ENCODE results near the gene TRPT1. TPM values are rescaled to one million over a fixed set of nuclear protein-coding genes. Genes with fewer than 3 reads are reported as not detected.

TRPT1 gene
- total RNA-seq, 2 experiments from 2014 or later = 11.3 to 11.5 TPM

GRCh38 chr11:64230171-64230984 is 4.4 kb upstream of the TRPT1 start, which contains the start of gene DNAJC4:
DNAJC4 (plus strand) TSS chr11:64230548; CDS start chr11:64230855, 307 bp downstream.
- peak within 1 kb of the TSS; percentile 91 for H3K4me3 ChIP-seq (ENCODE audit: low read length)
- intact Hi-C loops (cut with DNase I, micrococcal nuclease) = loop anchor here (1.0 to 5.0 kb wide), 3 partner anchors 11 to 43 kb away; partner anchors contain the start of genes FKBP2 (in 2 of the 2) and STIP1 (in 1 of the 2)

GRCh38 chr11:64229744-64230170 is 3.8 kb upstream of the TRPT1 start:
- DNase-seq (no peak), ATAC-seq (ENCODE audit: poor library complexity) (no peak)
- H3K27ac Mint-ChIP-seq = peak overlapping the region; percentile 94
- Histone ChIP-seq H3K4me1 (ENCODE audit: insufficient read depth, low read length) (peaks cover 80% of the 10 kb centered on the region), H3K9me3 (ENCODE audit: control insufficient read depth in 1 of 2, insufficient read depth in 1 of 2, low read length in 2 of 2) (no peaks in the 10 kb centered on the region), H3K4me3 (ENCODE audit: low read length) (peak overlapping the region; percentile 91), H3K27me3 (ENCODE audit: control insufficient read depth in 1 of 2, insufficient read depth in 2 of 2, low read length in 2 of 2) (no peaks in the 10 kb centered on the region), H3K27ac (ENCODE audit: low read depth in 1 of 2, low read length in 2 of 2) (peak overlapping the region; percentile 82 to 91), H3K36me3 (ENCODE audit: insufficient read depth, low read length) (peaks cover 3% of the 10 kb centered on the region)
- H3K4me1 Mint-ChIP-seq (ENCODE audit: low read depth) = peaks cover 63% of the 10 kb centered on the region
- peak overlapping the region; percentile 95 for H3K4me3 Mint-ChIP-seq
- intact Hi-C loops (cut with DNase I, micrococcal nuclease) = loop anchor here (1.0 to 5.0 kb wide), 3 partner anchors 12 to 43 kb away; partner anchors contain the start of genes FKBP2 (in 2 of the 2) and STIP1 (in 1 of the 2)
- no peaks in the 10 kb centered on the region for H3K27me3 Mint-ChIP-seq
- H3K9me3 Mint-ChIP-seq = no peaks in the 10 kb centered on the region
- H3K36me3 Mint-ChIP-seq (ENCODE audit: low read depth) = no peaks in the 10 kb centered on the region
- ChIA-PET CTCF (interaction anchor here (0.9 kb wide), 1 partner anchor 24 kb away, joined by 3 read pairs; the partner anchor contains the start of gene FERMT3), POLR2A (interaction anchor here (0.9 to 4.6 kb wide), 8 partner anchors 10 to 88 kb away, joined by 3 to 31 read pairs (median 9); partner anchors contain the start of genes FERMT3, FKBP2, PRDX5 and STIP1)
- TF ChIP-seq CTCF (IDR thresholded peaks at IDR 0.05) = no peak

More at GRCh38 chr11:64230171-64230984, 4.4 kb upstream of the TRPT1 start, which contains the start of gene DNAJC4:
- Mint-ChIP-seq H3K4me3 (peak within 1 kb of the TSS; percentile 95), H3K36me3 (ENCODE audit: low read depth) (peaks cover 3% of the 10 kb centered on the region), H3K9me3 (no peaks in the 10 kb centered on the region), H3K27me3 (no peaks in the 10 kb centered on the region), H3K4me1 (ENCODE audit: low read depth) (peaks cover 62% of the 10 kb centered on the region), H3K27ac (peak within 1 kb of the TSS; percentile 94)
- H3K36me3 ChIP-seq (ENCODE audit: insufficient read depth, low read length) = peaks cover 3% of the 10 kb centered on the region
- DNase-seq (peak; percentile 71 to 93 (median 82)), ATAC-seq (ENCODE audit: poor library complexity) (peak; percentile 54)
- peak within 1 kb of the TSS; percentile 82 to 91 for H3K27ac ChIP-seq (ENCODE audit: low read depth in 1 of 2, low read length in 2 of 2)
- H3K4me1 ChIP-seq (ENCODE audit: insufficient read depth, low read length) = peaks cover 79% of the 10 kb centered on the region
- no peaks in the 10 kb centered on the region for H3K27me3 ChIP-seq (ENCODE audit: control insufficient read depth in 1 of 2, insufficient read depth in 2 of 2, low read length in 2 of 2)
- CTCF ChIA-PET = interaction anchor here (0.9 kb wide), 2 partner anchors 24 to 88 kb away, joined by 3 read pairs; partner anchors contain the start of genes FERMT3 and PRDX5
- TF ChIP-seq CTCF (IDR thresholded peaks at IDR 0.05) = no peak
- POLR2A ChIA-PET = interaction anchor here (0.6 to 4.6 kb wide), 9 partner anchors 9 to 564 kb away, joined by 3 to 31 read pairs (median 7); partner anchors contain the start of genes FERMT3, FKBP2, PRDX5 and STIP1
- H3K9me3 ChIP-seq (ENCODE audit: control insufficient read depth in 1 of 2, insufficient read depth in 1 of 2, low read length in 2 of 2) = no peaks in the 10 kb centered on the region

GRCh38 chr11:64229090-64229743 is 3.2 kb upstream of the TRPT1 start:
- POLR2A ChIA-PET = interaction anchor here (0.9 to 4.6 kb wide), 8 partner anchors 10 to 88 kb away, joined by 3 to 31 read pairs (median 9); partner anchors contain the start of genes FERMT3, FKBP2, PRDX5 and STIP1
- Histone ChIP-seq H3K36me3 (ENCODE audit: insufficient read depth, low read length) (peaks cover 3% of the 10 kb centered on the region), H3K4me1 (ENCODE audit: insufficient read depth, low read length) (peaks cover 85% of the 10 kb centered on the region), H3K27me3 (ENCODE audit: control insufficient read depth in 1 of 2, insufficient read depth in 2 of 2, low read length in 2 of 2) (no peaks in the 10 kb centered on the region), H3K9me3 (ENCODE audit: control insufficient read depth in 1 of 2, insufficient read depth in 1 of 2, low read length in 2 of 2) (no peaks in the 10 kb centered on the region), H3K4me3 (ENCODE audit: low read length) (peak overlapping the region; percentile 91), H3K27ac (ENCODE audit: low read depth in 1 of 2, low read length in 2 of 2) (peak overlapping the region; percentile 82 to 91)
- ATAC-seq (ENCODE audit: poor library complexity) = no peak
- no peaks in the 10 kb centered on the region for H3K9me3 Mint-ChIP-seq
- peaks cover 63% of the 10 kb centered on the region for H3K4me1 Mint-ChIP-seq (ENCODE audit: low read depth)
- CTCF ChIA-PET = interaction anchor here (0.9 kb wide), 1 partner anchor 23 kb away, joined by 3 read pairs; the partner anchor contains the start of gene FERMT3
- peak overlapping the region; percentile 94 for H3K27ac Mint-ChIP-seq
- DNase-seq = no peak
- no peaks in the 10 kb centered on the region for H3K27me3 Mint-ChIP-seq
- intact Hi-C loops (cut with DNase I, micrococcal nuclease) = no loop called here
- no peak for TF ChIP-seq CTCF (IDR thresholded peaks at IDR 0.05)
- H3K4me3 Mint-ChIP-seq = peak overlapping the region; percentile 95
- H3K36me3 Mint-ChIP-seq (ENCODE audit: low read depth) = no peaks in the 10 kb centered on the region
